Suppressor macrophage treated with lipopolysaccharide for 1 hour (primary cell): ENCODE measurements around the gene ZNF98.

ENCODE experiments used
- DNase-seq, 3 donors: peaks; one replicate each; pipeline ENCODE4 v3.0.0-alpha.2; 2020 to 2022

ZNF98 gene

DNA sequence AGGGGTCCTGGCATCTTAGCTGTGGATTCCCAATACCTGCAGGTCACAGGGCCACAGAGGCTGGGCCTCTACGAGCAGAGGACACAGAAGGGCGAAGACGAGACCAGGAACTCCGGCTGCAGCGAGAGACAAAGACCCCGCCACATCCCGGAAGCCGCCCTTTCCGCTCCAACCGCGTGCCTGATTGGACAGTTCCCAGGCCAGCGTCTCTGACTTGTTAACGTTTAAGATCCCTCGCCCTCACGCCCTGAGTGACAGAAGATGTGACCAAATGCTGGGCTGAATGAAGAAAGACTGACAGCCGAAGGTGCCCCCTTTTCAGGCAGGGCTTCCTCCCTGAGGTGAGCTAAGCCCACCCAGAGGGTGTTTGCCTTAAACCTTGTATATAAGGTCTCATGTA, at the start of gene ZNF98:
ZNF98 (minus strand) TSS at position 136 of the 400 bp plus-strand sequence; CDS start at position 14, 122 bp downstream.
- no peak for DNase-seq

- DNase-seq, result no peak
Measured at GRCh38 chr19:22446605-22447004, 24.5 kb upstream of the ZNF98 start.

DNA sequence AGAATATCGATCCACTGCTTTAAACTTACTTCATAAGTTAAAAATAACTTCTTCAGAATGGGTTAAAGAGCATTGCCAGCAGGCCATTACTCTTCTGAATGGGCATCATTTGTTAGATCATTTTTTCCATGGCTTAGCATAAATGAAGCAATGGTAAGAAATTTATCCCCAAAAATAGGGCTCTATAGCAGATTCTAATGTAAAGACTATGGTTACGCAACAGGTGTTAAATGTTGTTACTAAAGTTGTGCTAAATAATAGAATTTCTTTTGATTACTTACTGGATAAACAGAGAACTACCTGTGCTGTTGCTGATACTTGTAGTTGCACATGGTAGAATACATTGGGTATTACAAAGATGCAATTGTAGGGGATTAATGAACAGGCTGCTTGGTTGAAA, 15.9 kb upstream of the ZNF98 start:
- no peak for DNase-seq

GRCh38 chr19:22427960-22428913, 6.1 kb upstream of the ZNF98 start:
- DNase-seq, result no peak

GRCh38 chr19:22427547-22427946, 5.4 kb upstream of the ZNF98 start:
- no peak for DNase-seq

- DNase-seq, result no peak
Measured at GRCh38 chr19:22426901-22427300, 4.8 kb upstream of the ZNF98 start.

GRCh38 chr19:22421797-22422196, 349 bp downstream of the ZNF98 start:
- no peak for DNase-seq

DNA sequence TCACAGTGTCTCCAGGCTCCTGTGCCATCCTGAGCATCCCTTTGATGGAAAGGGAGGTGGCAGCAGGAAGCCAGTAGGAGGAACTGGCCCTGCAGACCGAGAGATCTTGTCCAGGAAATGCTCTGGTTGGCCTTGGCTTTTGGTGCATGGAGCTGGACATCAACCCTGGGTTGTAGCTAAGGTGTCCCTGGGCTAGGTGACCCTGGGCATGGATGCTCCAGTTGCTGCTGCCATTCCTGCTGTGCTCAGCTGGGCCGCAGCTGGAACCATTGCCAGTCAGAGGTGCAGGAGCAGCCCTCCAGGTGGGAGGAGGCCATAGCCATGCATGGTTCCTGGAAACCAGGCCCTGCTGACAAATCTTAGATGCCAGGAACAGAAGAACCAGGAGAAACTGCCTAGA, 67.5 kb downstream of the ZNF98 start:
- no peak for DNase-seq
